GM21825 (cell line): Measurements from ENCODE around the gene GOLGA6C.
"Not testable (repeated sequence)": the region's sequence is repeated elsewhere in the genome, so short reads cannot be mapped to it uniquely, and the experiment has no call there.

Experiments
- ATAC-seq: cut with Tn5 transposase; IDR thresholded peaks from one replicate; pipeline ENCODE4 v1.9.1; 2021; ENCODE audit warnings: mild to moderate bottlenecking, moderate library complexity; ENCODE audit not compliant: unreplicated experiment

The GOLGA6C gene

GRCh38 chr15:75258034-75258433 is at the start of gene GOLGA6C:
Gene GOLGA6C (plus strand): TSS chr15:75258334. CDS start chr15:75258599, 265 bp downstream.
- not testable (repeated sequence) for ATAC-seq

GRCh38 chr15:75208501-75209288 is 49.4 kb upstream of the GOLGA6C start:
- no peak for ATAC-seq

- no peak for ATAC-seq
Measured at GRCh38 chr15:75209289-75209676, 48.9 kb upstream of the GOLGA6C start.

DNA sequence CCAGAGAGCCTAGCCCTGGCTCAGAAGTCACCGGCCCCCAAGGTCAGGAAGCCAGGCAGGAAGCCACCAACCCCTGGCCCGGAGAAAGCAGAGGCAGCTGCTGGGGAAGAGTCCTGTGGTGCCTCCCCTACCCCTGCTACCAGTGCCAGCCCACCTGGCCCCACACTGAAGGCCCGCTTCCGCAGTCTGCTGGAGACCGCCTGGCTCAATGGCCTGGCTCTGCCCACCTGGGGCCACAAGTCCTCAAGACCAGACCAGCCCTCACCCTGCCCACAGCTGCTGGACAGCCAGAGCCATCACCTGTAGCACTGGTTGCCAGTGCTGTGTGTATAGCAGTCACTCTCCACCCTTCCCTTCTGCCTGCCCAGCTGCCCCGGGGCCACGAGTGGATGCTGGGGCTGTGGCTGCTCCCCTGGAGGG is 47.3 kb upstream of the GOLGA6C start:
- ATAC-seq, result no peak

GRCh38 chr15:75211436-75212199 is 46.5 kb upstream of the GOLGA6C start:
- ATAC-seq, result no peak

DNA sequence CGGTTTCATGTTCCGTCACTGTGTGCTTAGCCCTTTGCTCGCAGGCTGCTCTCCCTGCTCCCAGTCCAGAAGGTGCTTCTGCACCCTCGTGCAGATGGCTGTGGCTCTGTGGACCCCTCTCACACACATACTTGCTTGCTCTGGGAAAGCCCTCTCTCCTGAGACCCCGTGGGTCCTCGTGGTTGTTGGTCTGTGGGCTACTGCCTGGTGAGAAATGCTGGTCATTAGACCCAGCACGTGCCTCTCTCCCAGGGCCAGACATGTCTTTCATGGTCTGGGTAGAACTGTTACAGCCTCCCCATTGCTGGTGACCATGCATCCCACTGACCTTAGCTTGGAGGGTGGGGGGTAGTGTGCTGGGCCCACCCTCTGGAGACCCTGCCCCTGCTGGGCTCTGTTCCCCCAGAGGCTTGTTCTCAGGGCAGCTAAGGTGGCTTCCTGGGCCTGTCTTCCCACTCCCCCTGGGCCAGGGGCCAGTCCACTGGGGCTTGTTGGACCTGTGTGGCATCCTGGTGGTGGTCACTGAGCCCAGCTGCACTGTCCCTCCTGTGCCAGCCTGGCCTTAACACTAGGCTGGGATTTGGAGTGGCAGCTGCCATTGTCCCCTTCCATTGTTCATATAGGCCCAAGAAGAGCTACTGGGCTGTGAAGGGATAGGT is 45.8 kb upstream of the GOLGA6C start:
- ATAC-seq, result no peak

DNA sequence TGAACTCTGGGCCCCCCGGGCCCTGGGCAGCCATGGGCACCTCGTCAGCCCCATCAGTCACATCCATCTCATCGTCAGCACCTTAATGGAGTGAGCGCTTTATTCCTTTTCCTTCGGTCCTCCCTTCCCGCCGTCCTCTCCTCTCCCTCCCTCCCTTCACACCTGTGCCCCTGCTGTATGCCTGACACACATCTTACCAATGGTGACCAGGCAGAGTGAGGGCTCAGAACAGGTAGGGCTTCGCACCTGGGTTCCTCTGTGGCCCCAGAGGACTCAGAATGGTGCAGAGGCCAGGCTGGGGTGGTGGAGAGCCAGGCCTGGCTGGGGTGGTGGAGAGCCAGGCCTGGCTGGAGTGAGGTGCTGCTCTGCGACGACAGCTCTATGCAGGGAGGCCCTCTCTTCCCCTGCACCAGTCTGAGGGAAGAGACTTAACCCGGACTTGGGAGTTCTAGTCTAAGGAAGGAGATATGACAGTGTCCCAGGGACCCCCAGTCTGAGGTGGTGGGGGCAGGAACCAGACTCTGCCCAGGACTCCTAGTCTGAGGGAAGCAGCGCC is 44.8 kb upstream of the GOLGA6C start:
- no peak for ATAC-seq

GRCh38 chr15:75213768-75214221 is 44.3 kb upstream of the GOLGA6C start:
- ATAC-seq, result no peak

DNA sequence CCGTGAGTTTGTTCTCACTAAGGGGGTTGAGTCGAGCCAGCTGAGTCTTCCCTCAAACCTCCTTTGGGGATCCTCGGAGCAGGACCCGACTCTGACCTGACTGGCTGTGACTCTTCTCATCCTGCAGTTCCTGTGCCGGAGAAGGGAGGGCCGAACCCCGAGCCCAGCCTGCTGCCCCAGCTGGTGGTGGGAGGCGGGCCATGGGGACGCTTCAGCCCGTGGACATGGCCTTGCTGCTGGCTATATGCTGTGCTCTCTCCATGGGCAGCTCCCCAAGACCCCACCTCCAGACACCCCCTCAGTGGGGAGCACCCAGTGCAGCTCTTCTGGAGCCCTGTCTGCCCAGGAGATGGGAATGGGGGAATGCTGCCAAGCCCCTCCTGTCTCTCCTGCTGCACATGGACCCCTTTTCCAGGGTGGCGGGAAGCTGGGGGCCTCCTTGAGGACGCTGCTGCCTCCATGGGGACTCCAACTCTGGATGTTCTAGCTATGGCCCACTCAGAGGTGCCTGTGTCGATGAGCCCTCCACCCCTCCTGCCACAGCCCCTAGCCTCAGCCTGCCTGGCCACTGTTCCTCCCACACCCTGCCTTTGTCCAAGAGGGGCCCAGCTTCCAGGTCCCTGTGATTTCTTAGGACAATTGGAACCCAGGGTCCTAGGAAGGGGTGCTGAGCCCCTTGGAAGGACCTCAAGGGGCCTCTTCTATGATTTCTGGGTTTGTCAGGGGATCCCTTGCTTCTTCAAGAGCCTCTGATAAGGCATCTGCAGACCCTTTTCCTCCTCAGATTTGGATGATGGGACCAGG is 43.6 kb upstream of the GOLGA6C start:
- no peak for ATAC-seq

DNA sequence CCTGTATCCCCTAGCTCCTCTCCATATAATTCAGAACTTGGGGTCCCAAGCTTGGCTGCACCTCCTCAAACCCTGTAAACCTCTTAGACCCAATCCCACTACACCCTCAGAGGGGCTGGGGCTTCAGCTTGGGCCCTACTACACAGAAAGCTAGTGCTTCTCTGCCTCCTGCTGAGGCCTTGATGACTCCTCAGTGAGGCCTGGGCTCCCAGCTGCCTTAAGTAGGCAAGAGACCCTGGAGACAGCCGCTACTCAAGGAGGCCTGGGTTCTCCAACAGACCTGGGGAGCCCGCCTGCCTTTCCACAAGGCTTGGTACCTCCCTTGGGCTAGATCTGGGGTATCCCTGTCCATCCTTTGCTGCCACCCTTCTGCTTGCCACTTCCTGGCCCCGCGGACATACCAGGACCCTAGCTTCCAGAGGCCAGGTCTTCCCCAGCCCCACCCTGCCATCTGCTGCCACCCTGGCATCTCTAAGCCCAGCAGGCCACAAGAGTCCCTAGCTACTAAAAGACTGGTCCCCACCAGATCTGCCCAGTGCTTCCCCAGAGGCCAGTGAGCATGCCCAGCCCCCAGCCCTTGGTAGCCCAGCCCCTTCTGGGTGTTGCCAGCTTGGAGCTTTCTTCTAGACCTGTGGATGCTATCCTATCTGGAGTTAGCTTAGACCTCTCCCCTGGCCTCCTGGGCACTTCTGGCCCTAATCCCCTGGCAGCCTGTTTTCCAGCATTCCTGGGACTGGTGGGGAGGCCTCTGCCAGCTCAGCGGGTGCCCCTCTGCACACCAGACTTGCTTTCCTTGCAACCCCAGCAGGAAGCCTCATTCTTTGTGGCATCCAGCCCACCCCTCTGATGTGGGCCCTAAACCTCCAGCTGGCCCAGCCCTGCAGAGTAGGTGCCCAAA is 42.8 kb upstream of the GOLGA6C start:
- no peak for ATAC-seq

GRCh38 chr15:75217012-75217411 is 41.1 kb upstream of the GOLGA6C start:
- ATAC-seq, result no peak

DNA sequence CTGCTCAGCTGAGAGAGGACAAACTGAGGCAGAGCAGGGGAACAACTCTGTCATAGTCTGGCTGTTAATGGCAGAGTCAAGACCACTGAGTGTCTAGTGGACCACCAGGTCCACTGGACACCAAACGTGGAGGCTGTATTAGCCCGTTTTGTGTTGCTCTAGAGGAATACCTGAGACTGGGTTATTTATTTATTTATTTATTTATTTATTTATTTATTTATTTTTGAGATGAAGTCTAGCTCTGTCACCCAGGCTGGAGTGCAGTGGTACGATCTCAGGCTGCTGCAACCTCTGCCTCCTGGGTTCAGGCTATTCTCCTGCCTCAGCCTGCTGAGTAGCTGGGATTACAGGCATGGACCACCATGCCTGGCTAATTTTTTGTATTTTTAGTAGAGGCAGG is 40.6 kb upstream of the GOLGA6C start:
- ATAC-seq, result not testable (repeated sequence)

- not testable (repeated sequence) for ATAC-seq
Measured at GRCh38 chr15:75219507-75219929, 38.6 kb upstream of the GOLGA6C start.

DNA sequence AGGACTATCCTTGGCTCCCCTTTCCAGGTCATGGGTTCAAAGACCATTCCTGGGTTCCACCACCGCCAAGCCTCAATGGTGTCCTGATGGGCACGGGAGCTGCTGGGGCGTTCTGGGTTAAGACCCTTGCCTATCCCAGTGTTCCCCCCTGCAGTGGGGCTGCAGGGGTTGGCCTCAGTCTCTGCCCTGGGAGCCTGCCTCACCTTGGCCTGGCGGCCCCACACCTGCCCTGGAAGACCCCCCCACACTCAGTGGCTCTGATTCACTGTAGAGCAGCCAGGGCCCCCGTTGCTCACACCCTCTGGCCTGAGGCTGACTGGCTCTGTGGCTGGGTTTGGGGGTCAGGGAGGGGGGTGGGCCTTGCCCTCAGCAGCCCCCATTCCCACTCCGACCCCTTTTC is 34.4 kb upstream of the GOLGA6C start:
- ATAC-seq, result no peak

GRCh38 chr15:75224281-75224680 is 33.9 kb upstream of the GOLGA6C start:
- no peak for ATAC-seq

- ATAC-seq, result not testable (repeated sequence)
Measured at GRCh38 chr15:75225102-75225836, 32.9 kb upstream of the GOLGA6C start.

GRCh38 chr15:75225951-75226732 is 32.0 kb upstream of the GOLGA6C start:
- no peak for ATAC-seq

GRCh38 chr15:75227112-75227511 is 31.0 kb upstream of the GOLGA6C start:
- ATAC-seq, result not testable (repeated sequence)
